ENCODE data around the gene CDC37L1.

The CDC37L1 gene

DNA sequence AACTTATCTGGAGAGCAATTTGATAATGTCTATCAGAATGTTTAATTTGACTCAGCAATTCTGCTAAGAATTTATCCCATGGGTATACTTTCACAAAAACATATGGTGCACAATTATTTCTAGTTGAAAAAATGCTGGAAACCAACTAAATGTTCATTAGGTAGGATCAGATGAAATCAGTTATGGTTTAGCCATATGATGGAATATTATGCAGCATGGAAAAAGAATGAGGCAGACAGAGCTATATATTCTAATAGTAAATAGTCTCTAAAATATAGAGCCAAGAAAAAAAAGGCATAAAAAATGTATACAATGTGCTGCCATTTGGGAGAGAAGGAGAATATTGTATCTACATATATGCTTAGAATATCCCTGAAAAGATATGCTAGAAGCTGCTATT lies 9.5 kb upstream of the CDC37L1 start:
- no peak for DNase-seq

DNA sequence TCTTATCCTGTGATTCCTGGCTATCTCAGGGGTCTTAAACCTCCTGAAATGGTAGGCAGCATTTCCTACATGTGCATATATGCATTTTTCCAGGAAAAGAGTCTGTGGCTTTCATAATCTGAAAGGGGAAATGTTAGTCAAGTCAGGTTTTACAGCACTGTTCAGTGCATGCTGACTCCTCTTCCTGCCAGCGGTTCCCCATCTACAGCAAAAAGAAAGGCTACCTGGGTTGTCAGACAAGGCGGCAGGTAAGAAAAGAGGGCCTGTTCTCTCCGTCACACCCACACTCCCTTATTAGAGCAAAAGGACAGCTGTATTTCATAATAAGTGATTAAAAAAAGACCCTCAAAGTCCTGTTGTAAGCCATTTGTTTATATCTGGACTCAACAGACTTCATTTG lies 8.8 kb upstream of the CDC37L1 start:
- DNase-seq: no peak

DNA sequence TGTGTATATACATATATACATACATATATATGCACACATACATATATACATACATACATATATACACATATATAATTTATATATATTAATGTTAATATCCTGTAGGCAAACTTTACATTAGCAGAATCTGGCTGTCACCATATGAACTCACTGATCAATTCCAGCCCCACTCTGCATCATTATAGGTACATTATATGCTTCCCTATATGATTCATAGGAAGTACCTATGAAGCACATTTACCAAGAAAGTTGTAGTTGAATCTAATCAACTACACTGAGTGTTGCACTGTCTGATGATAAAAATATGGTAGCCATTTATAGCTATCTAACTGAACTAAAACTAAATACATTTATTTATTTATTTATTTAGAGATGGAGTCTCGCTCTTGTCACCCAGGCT lies 7.6 kb upstream of the CDC37L1 start:
- DNase-seq: no peak

DNA sequence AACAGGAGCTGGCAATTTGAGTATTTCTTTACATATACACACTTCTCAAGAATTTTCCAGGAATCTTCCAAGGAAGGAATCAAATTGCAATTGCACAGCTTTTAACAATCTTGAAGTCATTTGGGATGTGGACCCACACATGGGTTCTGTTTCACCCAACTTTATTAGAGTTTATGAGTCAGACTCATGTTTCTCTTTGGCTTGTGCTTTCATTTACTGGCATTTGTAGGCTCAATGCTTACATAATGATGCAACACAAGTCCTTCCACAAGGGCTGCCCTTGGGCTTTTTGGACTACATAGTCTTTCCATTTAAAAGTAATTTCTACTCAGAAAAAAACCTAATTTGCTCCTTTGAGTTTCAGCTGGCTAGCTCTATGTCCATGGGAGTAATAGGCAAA lies 4.6 kb upstream of the CDC37L1 start:
- DNase-seq: peak; percentile 92

DNA sequence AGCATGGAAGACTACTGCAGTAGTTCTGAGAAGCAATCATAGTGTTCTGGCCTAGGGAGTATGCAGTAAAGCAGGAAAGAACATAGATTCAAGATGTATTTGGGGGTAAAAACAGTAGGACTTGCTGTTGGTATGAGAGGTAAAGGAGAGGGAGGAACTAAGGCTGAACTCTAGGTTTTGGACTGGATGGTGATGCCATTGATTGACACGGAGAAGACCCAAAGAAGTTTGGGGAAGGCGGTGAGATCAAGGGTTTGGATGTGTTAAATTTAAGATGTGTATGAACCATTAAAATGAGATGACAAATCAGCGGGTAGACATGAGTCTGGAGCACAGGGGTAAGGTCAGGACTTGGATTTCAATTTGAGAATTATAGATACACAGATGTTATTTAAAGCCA lies 2.0 kb upstream of the CDC37L1 start:
- DNase-seq: no peak

DNA sequence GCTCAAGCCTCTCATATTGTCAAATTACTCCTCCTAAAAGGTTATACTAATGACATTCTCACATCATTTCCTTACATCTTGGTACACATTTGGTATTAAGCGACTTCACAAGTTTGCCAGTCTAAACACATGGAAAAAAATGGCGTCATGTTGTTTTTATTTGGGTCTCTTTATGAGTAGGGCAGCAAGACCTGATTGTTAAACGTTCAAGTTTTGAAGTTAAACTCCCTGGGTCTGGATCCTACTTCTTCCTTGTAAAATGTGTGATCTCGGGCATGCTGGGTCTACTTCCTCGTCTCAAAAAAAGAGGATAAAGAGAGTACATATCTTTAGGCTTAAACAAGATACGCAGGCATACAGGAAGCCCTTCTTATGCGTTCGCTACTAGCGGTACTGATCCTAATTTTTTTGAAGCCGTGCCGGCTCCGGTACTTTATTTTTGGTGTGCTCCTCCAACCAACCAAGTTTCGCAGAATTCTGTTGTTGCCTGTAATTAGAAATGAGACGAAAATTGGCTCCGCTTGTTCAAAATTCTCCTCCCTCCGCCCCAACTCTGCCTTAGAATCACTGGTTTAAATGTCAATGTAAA lies 596 bp upstream of the CDC37L1 start:
- DNase-seq: no peak

DNA sequence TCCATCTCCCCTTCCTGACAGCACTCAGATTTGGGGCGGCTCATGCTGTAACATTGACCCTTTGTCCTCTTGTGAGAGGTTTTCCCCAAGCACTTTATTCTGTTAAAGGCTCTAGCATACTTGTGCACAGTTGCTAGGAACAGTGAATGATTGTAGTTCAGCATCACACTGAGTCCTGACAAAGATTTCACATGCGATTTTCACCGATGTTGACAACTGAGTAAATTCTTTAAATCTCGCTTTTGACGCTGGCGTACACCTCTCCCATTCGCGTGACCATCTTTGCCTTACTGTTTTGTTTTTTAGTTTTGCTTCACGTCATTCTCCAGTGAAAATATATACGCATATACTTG lies 780 bp downstream of the CDC37L1 start:
- no peak for DNase-seq

DNA sequence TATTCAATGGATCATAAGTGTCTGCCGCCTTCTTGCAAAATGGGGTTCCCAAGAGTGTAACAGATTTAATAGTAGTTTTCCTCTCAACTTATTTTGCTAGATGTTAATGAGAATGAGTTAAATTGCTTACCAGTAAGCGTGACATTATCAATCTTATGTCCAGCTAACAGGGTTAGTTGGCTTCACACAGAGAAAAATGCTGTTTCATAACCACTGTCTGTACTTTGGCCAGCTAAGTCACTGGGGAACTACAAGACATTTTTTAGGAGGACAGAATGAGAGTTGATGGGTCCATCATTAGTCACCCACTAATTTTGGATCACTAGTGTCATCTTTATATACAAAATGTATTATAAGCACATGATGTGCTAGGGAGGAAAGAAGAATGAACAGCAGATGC lies 1.4 kb downstream of the CDC37L1 start:
- no peak for DNase-seq

DNA sequence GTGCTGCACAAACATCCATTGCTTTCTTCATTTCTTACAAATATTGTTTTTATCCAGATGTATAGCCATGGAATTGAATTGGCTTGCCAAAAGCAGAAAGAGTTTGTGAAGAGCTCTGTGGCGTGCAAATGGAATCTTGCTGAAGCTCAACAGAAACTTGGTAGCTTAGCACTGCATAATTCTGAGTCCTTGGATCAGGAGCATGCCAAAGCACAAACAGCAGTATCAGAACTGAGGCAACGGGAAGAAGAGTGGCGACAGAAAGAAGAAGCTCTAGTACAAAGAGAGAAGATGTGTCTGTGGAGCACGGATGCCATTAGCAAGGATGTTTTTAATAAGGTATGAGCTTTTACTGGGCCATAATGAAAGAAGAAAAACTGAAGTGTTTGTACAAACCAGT lies 5.5 kb downstream of the CDC37L1 start:
- DNase-seq: no peak

DNA sequence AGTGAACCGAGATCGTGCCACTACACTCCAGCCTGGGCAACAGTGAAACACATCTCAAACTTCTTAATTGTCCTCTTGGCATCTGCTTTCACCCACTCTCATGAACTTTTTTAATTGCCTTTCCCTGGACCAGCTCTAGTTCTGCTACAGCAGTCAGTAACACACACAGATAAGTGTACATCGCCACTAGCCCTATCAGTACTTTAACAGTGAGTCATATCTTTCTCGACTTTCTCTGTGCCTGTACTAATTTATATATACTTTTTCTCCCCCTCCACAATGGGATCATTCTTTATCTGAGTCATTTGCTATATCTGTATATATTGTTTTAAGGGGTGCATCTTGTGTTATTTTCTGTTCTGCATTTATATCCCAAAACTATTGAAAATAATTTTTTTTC lies 6.7 kb downstream of the CDC37L1 start:
- no peak for DNase-seq

DNA sequence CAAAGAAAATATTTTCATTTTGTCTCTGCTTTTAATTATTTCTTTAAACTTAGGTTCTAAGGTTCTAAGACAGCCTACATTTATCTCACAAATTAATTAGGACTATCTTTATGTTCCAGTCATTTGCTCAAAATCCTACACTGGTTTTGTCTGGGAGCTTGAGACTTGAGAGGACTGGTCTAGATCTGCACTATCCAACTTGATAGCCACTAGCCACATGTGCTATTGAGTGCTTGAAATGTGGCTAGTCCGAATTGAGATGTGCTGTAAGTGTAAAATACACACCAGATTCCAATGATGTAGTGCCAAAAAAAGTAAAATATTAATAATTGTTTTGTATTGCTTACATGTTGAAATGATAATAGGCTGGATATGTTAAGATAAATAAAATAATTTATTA lies 7.2 kb downstream of the CDC37L1 start:
- DNase-seq: no peak

DNA sequence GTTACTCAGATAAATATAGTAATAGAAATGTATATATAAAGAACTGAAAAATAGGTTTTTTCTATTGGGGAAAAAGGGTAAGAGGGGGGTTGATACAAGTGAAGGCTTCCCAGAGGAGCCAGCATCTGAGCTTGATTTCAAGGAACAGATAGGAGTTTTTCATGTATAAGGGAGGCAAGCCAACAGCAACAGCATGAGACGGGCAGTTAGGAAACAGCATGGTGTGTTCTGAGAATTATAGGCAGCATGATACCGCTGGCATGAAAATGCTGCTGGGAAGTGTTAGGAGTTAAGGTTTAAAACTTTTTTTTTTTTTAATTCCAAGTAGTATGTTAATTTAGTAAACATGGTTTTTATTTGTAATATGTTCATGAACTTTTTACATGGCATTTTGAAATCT lies 9.7 kb downstream of the CDC37L1 start:
- DNase-seq: no peak

DNA sequence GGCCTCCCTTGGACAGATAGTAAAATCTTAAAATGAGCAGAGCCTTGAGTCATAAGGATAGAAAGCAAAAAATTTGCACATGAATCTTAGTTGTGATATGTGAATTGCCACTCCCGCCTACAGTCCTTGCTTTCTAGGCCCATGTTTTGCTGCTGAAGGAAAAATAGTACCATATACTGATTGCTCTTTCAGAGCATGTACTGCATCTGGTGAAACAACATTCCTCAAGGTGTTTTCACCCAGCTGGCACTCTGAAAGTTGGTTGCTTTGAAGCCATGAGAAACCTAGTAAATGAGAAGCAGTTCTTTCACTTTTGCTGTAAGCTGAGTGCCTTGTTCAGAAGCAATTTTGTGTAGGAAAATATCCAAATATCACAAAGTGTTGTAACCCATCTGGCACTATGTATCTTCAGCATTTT lies 10.3 kb downstream of the CDC37L1 start:
- no peak for DNase-seq

DNA sequence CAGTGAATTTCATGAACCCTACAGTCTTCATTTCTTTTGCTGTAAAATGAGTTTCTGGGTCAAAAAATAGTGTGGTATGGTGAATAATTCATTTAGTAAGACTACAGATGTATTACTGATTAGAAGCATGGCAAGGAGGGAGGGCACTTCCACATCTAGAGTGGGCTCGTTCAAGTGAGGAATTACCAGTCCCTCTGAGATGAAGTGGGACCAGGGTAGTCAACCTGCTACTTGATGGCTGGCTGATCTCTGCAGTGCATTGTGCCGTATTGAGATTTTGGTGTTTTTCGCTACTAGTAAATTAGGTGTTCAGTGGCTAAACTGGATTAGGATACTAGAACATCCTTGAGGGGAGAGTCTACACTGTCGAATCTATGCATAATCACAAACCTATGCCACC lies 10.8 kb downstream of the CDC37L1 start:
- DNase-seq: no peak

DNA sequence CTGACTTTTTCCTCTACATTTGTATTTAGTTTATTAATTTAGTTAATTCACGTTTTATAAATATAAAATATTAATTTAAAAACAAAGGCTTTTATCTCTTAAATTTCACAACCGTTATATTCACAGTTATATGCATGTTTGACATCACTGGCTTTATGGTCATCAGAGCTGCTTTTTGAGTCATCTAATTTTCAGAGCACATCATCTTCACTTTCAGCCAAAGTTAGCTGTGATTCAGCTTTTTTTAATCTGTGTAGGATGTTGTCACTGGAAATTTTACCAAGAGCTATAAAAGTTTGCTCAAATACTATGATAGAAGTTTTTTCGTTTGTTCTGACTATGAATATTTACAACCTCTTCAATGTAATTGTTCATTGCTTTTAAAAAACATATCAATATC lies 12.4 kb downstream of the CDC37L1 start:
- DNase-seq: peak; percentile 45

DNA sequence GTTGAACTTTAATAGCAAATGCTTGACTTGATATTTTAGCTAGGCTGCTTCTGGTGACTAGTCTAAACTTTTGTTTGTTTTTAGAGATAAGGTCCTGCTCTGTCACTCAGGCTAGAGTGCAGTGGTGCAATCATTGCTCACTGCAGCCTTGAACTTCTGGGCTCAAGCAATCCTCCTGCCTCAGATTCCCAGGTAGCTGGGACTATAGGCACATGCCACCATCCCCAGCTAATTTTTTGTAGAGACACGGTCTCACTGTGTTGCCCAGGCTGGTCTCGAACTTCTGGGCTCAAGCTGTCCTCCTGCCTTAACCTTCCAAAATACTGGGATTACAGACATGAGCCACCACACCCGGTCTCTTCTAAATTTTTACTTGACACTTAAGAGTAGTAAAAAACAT lies 20.7 kb downstream of the CDC37L1 start:
- no peak for DNase-seq

DNA sequence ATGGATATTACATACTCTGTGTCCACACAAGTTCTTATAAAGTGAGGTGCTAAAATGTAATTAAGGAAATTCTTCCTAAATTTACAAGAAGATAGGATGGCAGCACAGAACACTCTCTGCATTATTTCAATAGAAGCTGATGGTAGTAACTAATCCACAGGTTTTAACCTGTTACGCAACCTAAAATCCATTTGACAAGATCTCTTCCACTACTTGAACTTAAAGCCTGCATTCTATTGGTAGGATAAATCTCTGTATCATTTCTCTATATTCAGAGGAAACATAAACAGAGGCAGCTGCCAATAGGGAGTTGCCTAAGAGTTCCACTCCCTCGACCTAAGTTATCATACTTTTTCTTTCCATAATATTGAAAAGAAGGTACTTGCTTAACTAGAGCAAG lies 21.6 kb downstream of the CDC37L1 start:
- DNase-seq: no peak

DNA sequence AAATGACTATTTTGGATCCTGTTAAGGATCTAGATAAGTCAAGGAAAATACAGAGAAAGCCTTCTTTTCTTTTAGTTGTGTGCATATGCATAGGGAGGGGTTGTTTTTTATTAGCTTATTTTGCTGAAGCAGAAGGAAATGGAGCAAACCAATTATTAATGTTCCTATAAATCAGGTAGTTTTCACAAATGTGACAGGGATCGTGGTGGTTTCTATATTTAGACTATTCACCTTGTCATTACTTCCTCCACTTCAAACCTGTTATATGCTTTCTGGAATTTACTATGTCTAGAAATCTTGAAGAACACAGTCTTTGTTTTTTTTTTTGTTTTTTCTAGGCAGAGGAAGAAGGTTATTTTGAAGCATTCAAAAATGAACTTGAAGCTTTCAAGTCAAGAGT lies 22.2 kb downstream of the CDC37L1 start:
- no peak for DNase-seq

DNA sequence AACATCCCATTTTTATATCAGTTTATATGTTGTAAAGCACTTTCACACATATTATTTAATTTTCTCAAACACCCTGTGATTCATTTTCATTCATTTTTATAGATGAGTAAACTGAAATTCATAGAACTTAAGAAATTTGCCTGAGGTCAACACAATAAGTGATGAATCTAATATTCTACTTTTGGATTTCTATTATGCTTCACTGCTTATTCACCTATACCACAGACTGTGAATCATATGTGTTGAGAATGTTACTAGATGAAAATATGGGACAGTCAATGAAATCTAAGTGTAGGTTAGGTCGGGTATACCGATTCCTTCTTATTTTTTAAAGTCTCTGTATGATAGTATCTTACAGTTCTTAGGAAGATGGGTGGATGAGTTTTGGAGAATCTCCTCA lies 24.8 kb downstream of the CDC37L1 start:
- peak; percentile 4 for DNase-seq

DNA sequence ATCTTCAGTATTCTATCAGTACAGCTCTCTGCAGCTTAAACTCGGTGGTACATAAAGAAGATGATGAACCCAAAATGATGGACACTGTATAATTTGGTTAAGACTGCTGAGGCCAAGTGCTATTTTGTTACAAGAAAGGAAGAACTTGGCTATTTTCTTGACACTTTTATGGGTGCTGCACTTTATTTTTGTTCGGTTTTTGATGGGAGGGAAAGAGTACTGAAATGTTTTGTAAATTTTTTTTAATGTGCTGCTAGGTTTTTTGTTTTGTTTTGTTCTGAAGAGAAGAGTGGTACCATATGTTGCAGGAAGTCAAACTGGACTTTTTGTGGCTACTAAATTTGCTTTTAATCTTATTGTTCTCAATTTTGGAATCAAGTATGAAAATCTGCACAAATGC lies 26.7 kb downstream of the CDC37L1 start:
- no peak for DNase-seq

DNA sequence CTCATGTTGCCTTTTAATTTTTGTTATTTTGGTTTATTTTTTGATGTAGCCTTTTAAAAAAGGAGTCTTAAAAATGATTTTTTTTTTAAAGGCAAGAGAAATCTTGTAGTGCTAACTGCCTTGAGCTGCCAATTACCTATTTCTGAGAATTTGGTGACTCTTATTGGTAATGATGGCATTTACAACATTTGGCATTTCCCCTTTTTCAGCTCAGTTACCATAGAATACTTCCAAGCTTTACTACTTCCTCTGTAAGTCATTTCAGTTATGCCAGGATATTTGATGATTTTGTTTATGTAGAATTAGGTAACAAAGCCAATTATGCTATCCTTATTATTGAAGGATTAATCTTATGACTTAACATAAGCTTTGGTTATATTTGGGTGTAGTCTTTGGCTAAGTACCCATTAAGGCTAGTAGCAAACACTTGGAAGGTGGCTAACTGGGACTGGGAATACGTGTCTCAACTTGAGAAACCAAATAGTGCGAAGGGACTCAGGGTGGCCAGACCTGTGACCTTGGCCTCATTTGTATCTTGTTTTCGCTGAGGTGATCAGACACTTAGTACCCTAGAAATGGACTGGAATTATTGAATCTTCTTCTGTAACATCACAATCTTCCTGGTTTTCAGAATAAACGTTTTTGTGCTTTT lies 27.7 kb downstream of the CDC37L1 start:
- no peak for DNase-seq

DNA sequence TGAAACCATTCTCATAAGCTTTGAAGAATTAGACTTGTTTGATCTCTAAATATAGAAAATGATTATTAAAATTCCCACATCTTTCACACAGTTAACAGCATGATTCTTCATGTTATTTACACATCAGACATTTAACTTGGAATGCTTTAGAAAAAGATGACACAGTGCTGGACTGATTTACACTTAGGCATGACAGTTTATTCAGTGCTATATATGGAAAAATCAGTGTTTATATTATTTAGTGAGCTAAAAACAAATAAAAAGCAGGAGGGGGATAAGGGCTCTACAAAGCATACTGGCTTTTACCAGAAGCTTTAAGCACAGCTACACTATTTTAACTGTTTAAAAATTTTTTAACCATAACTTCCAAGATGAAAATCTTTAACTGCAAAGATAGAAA lies 30.0 kb downstream of the CDC37L1 start:
- DNase-seq: no peak

DNA sequence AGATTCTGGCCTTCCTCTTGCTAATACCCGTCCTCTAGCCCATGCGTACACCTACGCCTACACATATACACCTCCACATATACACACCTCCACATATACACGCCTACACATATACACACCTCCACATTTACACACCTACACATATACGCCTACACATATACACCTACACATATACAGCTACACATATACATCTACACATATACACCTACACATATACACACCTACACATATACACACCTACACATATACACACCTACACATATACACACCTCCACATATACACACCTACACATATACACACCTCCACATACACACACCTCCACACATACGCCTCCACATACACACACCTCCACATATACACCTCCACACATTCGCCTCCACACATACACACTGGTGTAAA lies 34.5 kb downstream of the CDC37L1 start:
- no peak for DNase-seq

DNA sequence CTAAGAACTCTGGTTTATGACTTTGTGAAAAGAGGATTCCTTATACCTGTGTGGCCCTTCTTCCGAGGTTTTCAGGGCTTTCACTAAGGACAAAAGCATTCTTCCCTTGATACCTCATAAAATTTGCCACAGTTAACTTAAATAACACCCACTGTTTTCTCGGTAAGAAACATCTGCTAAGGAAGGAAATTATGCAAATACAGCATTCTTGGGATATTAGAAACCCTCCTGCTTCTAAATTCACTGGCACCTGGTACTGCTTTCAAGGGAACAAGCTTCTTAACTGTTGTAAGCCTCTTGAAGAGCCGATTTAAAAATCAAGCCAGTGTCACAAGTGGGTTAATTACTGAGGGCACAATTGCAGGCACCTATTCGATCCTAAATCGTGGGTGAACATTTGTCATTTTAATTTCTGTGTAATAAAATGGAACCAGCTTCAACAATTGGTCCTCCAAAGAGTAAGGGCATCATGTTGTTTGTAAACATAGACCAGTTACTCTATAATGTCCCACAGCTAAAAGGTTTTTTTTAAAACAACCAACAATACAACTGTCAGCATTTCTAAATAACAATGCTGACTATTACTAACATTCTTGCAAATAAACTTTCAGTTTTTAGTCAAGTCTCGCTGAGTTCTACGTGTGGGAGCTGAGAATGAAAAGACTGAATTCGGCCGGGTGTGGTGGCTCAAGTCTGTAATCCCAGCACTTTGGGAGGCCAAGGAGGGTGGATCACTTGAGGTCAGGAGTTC lies 35.1 kb downstream of the CDC37L1 start:
- peak; percentile 1 for DNase-seq

DNA sequence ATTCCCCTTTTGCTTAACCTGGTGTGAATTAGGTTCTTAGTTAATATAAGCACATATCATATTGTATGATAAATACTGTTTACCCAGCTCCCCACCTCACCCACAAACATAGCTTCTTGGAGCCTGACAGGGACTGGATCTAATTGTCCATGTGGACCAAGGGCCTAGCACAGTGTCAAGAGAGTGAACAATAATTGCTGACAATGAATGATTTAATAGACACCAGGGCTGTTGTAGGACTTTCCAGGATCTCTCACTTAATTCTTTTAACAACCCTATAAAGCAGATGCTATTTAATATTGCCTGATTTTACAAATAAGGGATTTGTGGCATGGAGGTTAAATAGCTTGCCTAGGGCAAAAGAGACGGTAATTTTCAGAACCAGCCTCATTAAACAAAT lies 36.8 kb downstream of the CDC37L1 start:
- DNase-seq: no peak
